Measurements from ENCODE around the gene CNOT6.
A peak's percentile ranks its signal among the peaks of the same experiment; 100 is the strongest.
"Not testable (repeated sequence)": the region's sequence is repeated elsewhere in the genome, so short reads cannot be mapped to it uniquely, and the experiment has no call there.

CNOT6 gene

DNA sequence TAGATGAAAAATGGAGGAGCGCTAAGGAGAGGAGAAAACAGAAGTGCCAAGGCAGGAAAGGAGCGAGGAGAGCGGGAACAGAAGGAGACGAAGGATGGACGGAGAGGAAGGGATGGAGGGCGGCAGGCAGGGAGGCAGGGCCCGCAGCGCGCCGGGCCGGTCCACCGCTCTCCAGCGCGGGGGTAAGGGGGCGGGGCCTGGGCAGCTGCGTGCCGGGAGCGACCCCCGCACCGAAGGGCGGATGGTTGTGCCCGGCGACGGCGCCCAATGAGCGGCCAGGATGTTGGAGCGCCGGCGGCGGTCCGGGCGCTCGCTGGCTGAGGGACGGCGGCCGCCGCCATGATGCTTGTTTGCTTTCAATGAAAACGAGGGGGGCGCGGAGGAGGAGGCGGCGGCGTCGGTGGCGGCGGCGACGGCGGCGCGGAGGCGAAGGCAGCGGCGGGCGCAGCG lies at the start of gene CNOT6:
Gene CNOT6 (plus strand): TSS at position 320 of the 450 bp plus-strand sequence. CDS start 34,898 bp downstream, outside the sequence.
- DNase-seq (ENCODE audit: low read depth): peak; percentile 85

DNA sequence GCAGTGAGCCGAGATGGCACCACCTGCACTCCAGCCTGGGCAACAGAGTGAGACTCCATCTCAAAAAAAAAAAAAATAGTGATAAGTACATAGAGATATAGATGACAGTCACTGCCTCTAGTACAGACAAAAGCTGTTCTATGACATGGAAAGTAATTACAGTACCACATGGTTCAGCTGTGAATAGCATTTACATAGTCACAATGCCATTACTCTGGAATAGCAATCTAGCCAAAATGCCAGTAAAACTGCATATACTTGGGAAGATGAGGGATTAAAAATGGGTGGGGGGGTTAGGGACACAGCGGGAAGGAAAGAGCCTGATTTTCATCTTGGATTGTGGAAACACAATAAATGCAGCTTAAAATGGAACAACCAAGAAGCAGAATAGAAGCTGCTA lies 39.4 kb upstream of the CNOT6 start:
- no peak for DNase-seq (ENCODE audit: low read depth)

DNA sequence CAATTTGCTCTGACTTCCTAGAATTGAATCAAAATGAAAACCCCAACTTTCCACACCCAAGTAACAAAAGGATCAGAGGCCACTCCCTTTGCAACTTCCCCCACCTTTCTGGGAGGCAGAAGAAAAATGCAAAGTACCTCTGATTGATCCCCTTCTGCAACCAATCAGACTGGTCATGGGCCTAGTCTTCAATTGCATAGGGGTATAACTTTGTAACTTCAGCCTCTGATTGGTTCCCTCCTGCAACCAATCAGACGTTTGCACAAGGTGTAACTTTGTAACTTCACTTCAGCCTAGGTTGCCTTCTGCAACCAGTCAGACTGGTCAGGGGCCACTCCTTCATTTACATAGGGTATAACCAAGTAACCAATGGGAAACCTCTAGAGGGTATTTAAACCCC lies 38.3 kb upstream of the CNOT6 start:
- no peak for DNase-seq (ENCODE audit: low read depth)

GRCh38 chr5:180456792-180457191 lies 37.4 kb upstream of the CNOT6 start:
- no peak for DNase-seq (ENCODE audit: low read depth)

- DNase-seq (ENCODE audit: low read depth): not testable (repeated sequence)
These were observed 35.1 kb upstream of the CNOT6 start for GRCh38 chr5:180458852-180459673.

DNA sequence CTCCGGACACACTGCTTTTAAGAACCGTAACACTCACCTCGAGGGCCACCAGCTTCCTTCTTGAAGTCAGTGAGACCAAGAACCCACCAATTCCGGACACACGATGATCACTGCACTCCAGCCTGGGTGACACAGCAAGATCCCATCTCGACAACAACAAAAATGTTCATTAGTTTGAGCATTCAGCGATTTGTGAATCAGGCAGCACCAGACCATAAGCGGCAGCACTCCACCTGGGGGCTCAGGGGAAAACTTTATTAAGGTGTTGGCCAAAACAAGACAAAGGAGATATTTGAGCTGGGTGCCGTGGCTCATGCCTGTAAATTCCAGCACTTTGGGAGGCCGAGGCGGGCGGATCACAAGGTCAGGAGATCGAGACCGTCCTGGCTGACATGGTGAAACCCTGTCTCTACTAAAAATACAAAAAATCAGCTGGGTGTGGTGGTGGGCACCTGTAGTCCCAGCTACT lies 34.5 kb upstream of the CNOT6 start:
- DNase-seq (ENCODE audit: low read depth): not testable (repeated sequence)

DNA sequence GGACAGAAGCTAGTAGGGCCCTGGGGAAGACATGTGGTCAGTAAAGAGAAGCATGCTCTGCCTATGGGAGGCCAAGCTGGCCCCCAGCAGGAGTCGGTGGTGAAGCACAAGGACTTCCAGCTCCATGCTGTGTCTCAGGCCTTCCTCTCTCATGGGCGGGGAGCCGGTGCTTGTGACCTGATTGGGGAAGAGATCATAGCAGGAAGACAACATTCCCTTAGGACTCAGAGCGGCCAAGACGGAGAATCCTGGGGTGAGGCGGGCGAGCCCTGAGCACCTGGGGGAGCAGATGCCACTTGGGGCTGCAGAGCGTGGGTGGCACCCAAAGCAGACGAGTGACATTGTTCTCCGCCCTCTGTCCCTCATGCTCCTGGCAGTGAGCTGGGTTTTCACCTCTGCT lies 33.3 kb upstream of the CNOT6 start:
- DNase-seq (ENCODE audit: low read depth): no peak

DNA sequence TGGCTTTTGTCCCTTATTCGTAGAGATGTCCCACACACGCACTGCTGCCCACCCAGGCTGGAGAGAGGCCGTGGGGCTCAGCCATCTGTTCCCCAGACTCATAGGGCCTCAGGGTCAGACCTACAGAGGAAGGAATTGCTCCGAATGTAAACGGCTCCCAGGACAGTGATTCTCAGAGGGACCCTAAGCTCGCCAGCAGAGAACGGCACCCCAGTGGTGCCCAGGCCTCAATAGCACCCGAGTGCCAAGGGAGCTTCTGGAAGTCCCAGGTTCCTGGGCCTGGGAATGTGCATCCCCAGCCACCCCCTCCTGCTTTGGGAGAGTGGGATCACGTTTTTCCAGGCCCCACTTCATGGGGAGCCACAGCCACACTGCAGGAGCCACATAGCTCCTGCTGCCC lies 32.9 kb upstream of the CNOT6 start:
- DNase-seq (ENCODE audit: low read depth): no peak

GRCh38 chr5:180463216-180463900 lies 30.8 kb upstream of the CNOT6 start:
- no peak for DNase-seq (ENCODE audit: low read depth)

GRCh38 chr5:180463916-180464602 lies 30.1 kb upstream of the CNOT6 start:
- DNase-seq (ENCODE audit: low read depth): no peak

- DNase-seq (ENCODE audit: low read depth): no peak
These were observed 29.6 kb upstream of the CNOT6 start for GRCh38 chr5:180464603-180464970.

DNA sequence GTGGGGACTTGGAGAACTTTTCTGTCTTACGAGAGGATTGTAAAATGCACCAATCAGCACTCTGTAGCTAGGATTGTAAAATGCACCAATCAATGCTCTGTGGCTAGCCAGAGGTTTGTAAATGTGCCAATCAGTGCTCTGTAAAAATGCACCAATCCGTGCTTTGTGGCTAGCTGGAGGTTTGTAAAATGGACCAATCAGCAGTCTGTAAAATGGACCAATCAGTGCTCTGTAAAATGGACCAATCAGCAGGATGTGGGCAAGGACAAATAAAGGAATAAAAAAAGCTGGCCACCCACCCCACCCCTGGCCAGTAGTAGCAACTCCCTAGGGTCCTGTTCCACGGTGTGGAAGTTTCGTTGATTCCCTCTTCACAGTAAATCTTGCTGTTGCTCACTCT lies 29.1 kb upstream of the CNOT6 start:
- not testable (repeated sequence) for DNase-seq (ENCODE audit: low read depth)

DNA sequence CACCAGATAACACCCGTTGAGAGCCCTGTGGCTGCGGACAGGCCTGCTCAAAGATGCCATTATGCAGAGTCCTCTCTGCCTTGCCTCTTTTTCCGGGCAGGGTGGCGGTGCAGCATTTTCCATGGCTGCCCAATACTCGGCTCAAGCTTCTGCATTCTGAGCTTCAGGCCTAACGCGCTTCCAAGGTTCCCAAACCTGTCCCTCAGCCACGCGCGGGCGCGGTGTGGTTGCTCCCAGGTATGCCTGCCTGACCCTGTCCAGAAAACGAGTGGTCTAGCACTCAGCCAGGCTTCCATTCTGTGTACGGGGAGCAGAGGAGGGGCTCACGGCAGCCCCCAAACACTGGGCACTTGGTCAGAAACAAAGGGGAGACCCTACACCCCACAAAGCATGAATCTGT lies 27.9 kb upstream of the CNOT6 start:
- no peak for DNase-seq (ENCODE audit: low read depth)

DNA sequence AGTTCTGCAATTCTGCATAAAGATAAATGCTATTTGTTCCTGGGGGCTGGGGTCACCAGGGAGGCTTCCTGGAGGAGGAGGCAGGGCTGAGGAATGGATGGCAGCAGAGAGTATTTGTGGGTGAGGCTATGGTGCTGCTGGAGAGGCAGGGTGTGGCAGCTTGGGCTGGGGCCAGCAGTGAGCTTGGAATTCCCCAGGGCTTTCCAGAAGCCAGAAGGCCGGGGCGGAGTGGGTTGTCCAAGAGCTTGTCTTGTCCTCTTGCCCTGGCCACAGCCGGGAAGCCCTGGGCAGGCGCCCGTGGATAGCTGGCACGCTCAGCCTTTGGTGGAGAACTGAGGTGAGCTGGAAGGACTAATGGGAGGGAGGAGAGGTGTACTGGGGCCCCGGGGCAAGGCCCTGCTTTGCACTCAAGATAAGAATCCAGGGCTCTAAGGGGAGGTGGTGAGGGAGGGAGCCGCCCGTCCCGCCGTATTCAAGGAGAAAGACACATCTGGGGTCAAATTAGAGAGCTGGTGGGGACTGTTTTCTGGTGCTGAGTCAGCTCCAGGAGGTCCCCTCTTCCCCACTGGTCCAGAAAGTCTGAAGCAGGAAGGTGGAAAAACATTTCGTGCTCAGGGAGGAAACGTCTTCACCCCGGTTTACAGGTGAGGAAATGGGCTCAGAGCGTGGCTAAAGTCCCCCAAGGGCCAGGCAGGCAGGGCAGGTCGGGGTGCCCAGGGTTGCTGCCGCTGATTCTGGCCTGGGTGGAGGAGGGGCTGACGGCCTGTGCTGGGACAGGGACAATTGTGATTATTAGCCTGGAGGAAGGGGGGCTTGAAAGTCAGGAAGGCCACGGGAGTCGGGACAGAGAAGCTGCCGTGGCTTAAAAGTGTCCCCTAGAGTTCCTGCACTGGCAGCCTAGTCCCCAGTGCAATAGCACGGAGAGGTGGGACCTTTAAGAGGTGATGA lies 26.9 kb upstream of the CNOT6 start:
- DNase-seq (ENCODE audit: low read depth): no peak

- no peak for DNase-seq (ENCODE audit: low read depth)
These were observed 26.0 kb upstream of the CNOT6 start for GRCh38 chr5:180467989-180468731.

- no peak for DNase-seq (ENCODE audit: low read depth)
These were observed 25.2 kb upstream of the CNOT6 start for GRCh38 chr5:180468732-180469585.

DNA sequence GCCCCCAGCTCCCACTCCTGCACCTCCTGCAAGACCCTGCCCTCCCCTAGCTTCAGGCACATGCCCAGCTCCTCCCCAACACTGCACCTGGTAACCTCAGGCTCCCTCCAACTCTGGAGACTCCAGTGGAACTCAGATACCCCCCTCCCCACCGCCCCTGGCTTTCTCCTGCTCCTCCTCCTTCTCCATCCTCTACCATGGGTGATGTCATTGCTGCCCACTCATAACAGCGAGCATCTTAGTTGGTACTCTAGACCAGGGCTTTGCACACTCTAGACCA lies 24.7 kb upstream of the CNOT6 start:
- DNase-seq (ENCODE audit: low read depth): no peak

- no peak for DNase-seq (ENCODE audit: low read depth)
These were observed 24.3 kb upstream of the CNOT6 start for GRCh38 chr5:180469866-180470265.

DNA sequence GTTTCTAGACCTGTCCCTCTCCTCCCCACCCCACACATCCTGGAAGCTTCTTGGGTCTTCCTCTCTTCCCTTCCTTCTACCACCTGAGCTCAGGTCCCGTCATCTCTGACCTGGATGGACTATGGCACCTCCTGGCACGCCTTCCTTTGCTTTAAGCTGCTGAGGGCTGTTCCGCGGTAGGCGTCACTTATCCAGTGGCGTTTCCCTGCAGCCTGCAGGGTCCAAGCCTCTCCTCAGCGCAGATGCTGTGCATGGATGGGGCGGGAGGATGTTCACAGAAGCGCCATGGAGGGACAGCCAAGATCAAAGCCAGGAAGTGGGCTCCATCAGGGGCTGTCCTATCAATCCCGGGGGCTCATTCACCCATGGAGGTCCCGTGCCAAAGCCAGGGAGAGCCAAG lies 23.8 kb upstream of the CNOT6 start:
- DNase-seq (ENCODE audit: low read depth): no peak

GRCh38 chr5:180470966-180471582 lies 23.1 kb upstream of the CNOT6 start:
- peak; percentile 51 for DNase-seq (ENCODE audit: low read depth)
